GM21576 (cell line): ENCODE measurements around the gene GPR176.

Source experiments
- ATAC-seq: cut with Tn5 transposase; IDR thresholded peaks from one replicate; pipeline ENCODE4 v1.9.1; 2021; ENCODE audit warnings: mild to moderate bottlenecking, moderate library complexity; ENCODE audit not compliant: unreplicated experiment

GPR176 gene

DNA sequence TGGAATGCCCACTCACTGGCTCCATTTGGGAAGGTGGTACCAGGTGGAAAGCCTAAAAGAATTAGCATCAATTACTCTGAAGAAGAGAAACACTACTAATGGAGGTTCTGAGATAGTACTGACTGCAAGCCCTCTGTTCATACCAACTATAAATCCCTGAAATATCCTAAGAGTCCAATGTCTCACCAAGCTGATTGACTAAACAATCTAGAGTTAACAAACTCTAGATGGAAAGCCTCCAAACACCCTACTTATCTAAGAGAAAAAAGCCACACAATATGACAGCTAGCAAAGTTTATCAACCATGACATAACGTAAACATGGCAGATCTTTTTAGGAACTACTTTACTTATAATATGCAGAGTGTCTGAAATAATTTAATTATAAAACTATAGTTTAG, 59.2 kb downstream of the GPR176 start:
- ATAC-seq, result no peak

DNA sequence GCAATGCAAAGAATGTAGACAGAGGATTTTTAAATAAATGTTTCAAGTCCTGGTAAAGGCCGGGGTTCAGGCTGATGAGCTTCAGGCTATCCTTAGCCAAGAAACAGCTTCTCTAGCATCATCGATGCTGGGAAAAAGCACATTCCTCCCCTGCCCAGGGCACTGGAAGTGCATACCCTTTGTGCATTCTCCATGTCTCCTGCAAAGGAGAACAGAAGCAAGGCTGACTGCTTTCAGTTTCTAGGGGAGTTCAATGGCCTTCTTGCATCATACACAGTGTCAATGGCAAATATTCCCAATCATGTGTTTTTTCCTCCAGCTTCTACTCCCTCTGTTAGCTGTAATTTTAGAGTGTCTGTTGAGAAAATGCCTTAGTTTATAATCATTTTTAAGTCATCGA, 59.9 kb downstream of the GPR176 start:
- no peak for ATAC-seq

DNA sequence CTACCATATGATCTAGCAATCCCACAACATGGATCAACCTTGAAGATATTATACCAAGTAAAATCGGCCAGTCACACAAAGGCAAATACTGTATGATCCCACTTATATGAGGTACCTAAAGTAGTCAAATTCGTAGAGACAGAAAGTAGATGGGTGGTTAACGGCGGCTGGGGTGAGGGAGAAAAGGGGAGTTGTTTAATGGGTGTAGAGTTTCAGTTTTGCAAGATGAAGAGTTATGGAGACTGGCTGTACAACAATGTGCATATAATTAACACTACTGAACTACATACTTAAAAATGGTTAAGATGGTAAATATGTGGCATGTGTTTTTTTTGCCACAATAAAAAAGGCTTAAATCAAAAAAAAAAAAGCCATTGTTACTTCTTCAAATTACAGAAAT, 60.4 kb downstream of the GPR176 start:
- no peak for ATAC-seq

GRCh38 chr15:39857132-39857531, 62.9 kb downstream of the GPR176 start:
- no peak for ATAC-seq

DNA sequence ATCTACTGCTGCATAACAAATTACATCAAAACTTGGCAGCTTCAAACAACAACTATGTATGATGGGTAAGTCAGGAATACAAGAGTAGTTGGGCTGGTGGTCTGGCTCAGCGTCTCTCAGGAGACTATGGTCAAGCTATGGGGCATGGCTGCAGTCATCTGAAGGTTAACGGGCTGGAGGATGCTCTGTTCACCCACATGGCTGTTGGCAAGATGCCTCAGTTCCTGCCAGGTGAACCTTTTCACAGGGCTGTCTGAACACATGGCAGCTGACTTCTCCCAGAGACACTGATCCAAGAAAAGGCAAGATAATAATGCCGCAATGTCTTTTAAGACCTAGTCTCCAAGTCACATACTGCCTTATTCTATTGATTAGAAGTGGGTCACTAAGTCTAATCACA, 63.7 kb downstream of the GPR176 start:
- ATAC-seq, result no peak

DNA sequence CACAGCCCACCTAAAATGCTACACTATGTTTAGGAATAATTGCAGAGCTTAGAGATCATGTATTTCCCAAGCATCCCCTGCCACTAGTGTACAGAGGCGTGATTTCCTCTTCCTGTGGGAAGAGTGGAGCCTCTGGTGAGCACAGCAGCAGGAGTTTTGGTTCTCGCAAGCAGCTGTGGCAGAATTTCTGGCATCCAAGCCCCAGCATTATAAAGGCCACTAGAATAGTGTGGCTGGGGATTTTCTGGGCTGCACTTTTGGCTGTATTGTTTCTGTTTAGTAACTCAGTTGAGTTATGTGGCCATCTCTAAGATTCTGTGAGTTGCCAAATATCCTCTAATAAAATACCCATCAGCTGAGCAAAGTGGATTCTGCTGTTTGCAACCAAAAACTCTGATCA, 64.7 kb downstream of the GPR176 start:
- no peak for ATAC-seq

DNA sequence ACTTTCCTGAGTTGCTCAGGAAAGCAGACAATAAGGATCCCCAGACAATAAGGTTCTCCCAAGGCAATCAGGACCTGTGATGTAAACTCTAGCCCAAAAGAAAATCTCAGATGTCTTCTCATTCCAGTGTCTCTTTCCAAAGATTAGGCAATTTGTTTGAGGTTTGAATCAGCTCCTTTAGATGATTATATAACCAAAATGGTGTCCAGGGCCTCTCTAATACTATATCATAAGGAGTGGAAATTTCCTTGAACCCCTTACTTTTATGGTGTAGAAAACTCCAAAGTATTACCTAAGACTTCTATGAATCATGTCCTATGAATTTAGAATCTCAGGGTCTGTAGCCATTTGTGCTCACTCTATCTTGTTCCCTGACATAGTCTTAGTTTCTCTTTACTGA, 65.9 kb downstream of the GPR176 start:
- ATAC-seq, result no peak

GRCh38 chr15:39852250-39852649, 67.8 kb downstream of the GPR176 start:
- no peak for ATAC-seq

- no peak for ATAC-seq
Observed at GRCh38 chr15:39851500-39852092, 68.5 kb downstream of the GPR176 start.

DNA sequence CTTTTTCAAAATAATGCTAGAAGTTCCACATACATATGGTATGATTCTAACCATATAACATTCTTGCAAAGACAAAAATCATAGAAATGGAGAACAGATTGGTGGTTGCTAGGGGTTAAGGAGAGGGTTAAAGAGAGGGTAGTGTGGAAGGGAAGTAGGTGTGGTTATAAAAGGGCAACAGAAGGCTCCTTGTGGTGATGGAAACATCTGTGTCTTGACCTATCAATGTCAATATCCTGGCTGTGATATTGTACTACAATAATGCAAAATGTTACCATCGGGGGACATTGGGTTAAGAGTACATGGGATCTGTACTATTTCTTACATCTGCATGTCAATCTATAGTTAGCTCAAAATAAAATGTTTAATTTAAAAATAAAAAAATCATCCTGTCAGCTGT, 69.6 kb downstream of the GPR176 start:
- ATAC-seq, result no peak

GRCh38 chr15:39846108-39846507, 74.0 kb downstream of the GPR176 start:
- no peak for ATAC-seq

- no peak for ATAC-seq
Observed at GRCh38 chr15:39845582-39845981, 74.5 kb downstream of the GPR176 start.

DNA sequence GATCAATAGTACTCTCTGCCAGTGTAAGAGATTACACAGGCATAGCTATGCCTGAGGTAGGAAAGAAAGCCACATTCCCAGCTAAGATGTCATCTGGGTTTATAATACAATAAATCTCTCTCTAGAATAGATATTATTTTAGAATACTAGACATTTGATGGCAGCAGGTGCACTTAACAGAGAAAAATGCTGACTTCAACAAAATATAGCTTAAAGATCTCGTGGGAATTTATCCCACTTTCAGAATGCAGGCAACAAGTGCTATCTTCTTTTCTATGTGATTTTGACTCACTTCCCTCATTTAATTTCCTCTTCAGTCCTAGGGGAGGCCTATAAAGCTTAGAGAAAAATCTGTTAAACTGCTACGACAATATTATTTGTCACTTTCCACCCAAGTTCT, 76.5 kb downstream of the GPR176 start:
- no peak for ATAC-seq

- ATAC-seq, result no peak
Observed at GRCh38 chr15:39837454-39837853, 82.6 kb downstream of the GPR176 start.

DNA sequence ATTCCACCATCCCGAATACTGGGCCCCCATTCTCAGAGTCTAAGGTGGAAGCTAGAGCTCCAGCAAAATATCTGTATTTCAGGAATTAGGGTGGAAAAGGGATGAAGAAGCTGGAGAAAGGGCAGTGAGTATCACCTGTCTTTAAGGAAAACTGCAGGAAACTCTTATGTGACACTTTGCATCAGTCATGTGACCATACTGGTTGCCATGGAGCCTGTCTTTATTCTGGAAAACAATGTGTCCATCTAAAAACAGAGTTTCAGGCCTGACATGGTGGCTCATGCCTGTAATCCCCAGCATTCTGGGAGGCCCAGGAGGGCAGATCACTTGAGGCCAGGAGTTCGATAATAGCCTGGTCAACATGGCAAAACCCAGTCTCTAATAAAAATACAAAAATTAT, 84.5 kb downstream of the GPR176 start:
- no peak for ATAC-seq

DNA sequence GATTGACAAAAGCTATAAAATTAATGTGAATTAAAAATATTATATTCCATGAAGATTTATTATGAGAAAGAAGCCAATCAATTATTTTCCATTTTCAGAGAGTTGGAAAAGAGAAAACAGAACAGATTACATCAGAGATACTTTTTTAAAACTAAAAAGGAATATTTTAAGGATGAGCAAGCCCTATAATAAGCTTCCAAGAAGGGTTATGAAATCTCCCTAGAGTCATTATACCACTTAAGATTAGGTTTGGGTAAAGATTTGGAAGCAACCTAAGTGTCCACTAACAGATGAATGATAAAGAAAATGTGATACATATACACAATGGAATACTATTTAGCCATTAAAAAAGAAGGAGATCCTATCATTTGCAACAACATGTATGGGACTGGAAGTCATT, 85.8 kb downstream of the GPR176 start:
- no peak for ATAC-seq

GRCh38 chr15:39833515-39833981, 86.5 kb downstream of the GPR176 start:
- ATAC-seq, result no peak

DNA sequence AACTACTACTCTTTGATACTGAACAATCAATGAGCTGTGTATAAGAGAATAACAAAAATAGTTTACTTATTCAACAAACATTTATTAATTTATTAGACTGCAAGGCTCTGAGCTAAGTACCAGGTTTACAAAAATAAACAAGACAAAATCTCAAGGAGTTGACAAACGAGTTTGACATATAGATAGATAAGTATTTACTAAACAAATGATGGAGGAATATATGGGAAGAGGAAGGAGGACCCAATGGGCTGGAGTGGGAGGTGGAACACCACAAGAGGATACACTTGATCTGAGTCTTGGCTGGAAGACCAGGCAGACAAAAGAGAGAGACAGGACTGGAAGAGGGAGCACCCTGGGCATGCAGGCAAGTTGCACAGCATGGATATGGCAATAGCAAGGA, 89.9 kb downstream of the GPR176 start:
- no peak for ATAC-seq

DNA sequence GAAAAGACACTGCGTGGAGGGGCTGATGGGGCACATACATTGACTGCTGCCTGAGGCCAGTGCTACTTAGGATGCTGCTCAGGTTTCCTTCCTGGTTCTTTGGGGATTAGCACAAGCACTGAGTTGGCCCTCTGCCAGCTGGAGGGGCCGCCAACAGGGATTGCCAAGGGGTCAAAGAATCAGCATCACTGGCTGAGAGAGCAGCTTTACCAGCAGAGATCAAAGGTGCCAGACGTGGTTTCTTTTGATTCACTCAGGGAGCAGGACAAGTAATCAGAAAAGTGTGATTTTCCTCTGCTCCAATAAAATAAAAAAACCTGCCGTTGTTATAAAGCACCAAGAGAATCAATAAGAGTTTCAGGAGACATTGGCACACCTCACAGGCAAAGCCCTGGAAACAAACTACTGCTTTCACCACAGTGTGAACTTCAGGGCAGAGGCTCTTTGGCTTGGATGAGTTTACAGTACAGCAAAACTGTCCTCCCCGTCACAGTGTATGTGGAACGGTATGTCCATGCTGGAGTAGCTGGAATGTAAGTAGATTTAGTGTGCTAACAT, 91.6 kb downstream of the GPR176 start:
- no peak for ATAC-seq

- ATAC-seq, result no peak
Observed at GRCh38 chr15:39826975-39827374, 93.1 kb downstream of the GPR176 start.

GRCh38 chr15:39823634-39824033, 96.4 kb downstream of the GPR176 start:
- ATAC-seq, result no peak

GRCh38 chr15:39820050-39820602, 99.9 kb downstream of the GPR176 start:
- no peak for ATAC-seq

GRCh38 chr15:39819533-39819932, 100.5 kb downstream of the GPR176 start:
- no peak for ATAC-seq
